ENCODE results near the gene TMPRSS13.

Gene TMPRSS13

DNA sequence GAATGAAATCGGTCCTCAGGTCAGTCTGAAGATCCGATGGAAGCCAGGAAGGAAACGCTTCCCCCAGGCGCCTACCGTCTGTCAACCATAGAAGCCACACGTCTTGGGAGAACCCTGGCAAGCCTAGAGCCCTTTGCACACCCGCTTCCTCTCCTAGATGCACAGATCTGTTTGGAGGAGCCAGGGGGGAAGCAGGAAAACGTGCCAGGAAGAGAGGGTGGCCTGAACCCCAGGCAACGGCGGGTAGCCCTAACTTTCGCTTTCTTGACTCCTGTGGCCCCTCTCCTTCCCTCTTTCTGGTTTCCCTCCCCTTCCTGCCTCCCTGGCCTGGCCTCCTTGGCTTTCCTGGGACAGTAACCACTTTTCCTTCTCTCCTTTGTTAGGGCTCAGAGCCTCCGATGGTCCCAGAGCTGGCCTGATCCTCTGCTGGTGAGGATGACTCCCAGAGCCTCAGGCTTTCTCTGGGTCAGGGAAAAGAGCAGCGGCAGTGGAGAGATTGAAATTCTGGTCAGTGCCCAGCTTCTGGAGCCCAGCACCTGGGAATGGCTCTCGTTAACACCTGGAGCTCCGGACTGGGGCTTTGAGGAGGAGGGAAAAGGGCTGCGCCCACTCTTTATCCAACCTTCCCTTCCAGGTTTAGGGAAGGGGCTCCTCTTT, 54.8 kb downstream of the TMPRSS13 start:
- H3K4me1 ChIP-seq (ENCODE audit: control insufficient read depth, insufficient read depth, low read length), result no peaks in the 10 kb centered on the region
- POLR2A ChIA-PET, result no interaction called here
- H3K4me3 ChIP-seq (ENCODE audit: low read depth, low read length), result no peak overlapping the region
- no peaks in the 10 kb centered on the region for H3K36me3 ChIP-seq (ENCODE audit: control insufficient read depth in 2 of 2, insufficient read depth in 1 of 2, low read length in 2 of 2)
- H3K27ac ChIP-seq (ENCODE audit: extremely low read depth, low read depth, low read length), result no peak overlapping the region
- peak; percentile 34; the same call in 1 of the 2 replicates for TF ChIP-seq PRDM1 (tag by site-specific recombination; IDR thresholded peaks at IDR 0.05)
- no peak for TF ChIP-seq ATF2 (tag by site-specific recombination; IDR thresholded peaks at IDR 0.05; ENCODE audit: low read depth)
- CTCF ChIA-PET, result no interaction called here
- no peaks in the 10 kb centered on the region for H3K9me3 ChIP-seq (ENCODE audit: control insufficient read depth, insufficient read depth, low read depth, low read length)

DNA sequence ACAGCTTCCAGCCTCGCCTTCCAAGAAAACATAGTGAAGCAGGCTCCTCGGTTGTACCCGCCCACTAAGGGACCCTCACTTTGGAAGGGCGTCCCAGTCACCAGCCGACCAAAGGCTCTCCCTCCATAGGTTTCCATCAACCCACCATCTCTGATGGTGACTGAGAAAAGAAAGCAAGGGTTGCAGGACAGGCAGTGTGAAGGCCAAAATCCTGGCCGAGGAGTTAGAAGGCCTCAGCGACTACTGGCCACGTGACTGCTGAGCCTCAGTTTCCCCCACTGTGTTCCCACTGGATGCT, 55.4 kb downstream of the TMPRSS13 start:
- CTCF ChIA-PET, result no interaction called here
- no peaks in the 10 kb centered on the region for H3K4me1 ChIP-seq (ENCODE audit: control insufficient read depth, insufficient read depth, low read length)
- H3K36me3 ChIP-seq (ENCODE audit: control insufficient read depth in 2 of 2, insufficient read depth in 1 of 2, low read length in 2 of 2), result no peaks in the 10 kb centered on the region
- H3K27ac ChIP-seq (ENCODE audit: extremely low read depth, low read depth, low read length), result no peak overlapping the region
- no peak for TF ChIP-seq ZNF701 (tag by site-specific recombination; IDR thresholded peaks at IDR 0.05)
- TF ChIP-seq ZNF555 (tag by site-specific recombination; conservative IDR thresholded peaks at IDR 0.05), result no peak
- TF ChIP-seq EGR2 (tag by site-specific recombination; IDR thresholded peaks at IDR 0.05; ENCODE audit: low read depth), result no peak
- TF ChIP-seq ZSCAN30 (tag by site-specific recombination; IDR thresholded peaks at IDR 0.05), result no peak
- TF ChIP-seq, protein P1, sequence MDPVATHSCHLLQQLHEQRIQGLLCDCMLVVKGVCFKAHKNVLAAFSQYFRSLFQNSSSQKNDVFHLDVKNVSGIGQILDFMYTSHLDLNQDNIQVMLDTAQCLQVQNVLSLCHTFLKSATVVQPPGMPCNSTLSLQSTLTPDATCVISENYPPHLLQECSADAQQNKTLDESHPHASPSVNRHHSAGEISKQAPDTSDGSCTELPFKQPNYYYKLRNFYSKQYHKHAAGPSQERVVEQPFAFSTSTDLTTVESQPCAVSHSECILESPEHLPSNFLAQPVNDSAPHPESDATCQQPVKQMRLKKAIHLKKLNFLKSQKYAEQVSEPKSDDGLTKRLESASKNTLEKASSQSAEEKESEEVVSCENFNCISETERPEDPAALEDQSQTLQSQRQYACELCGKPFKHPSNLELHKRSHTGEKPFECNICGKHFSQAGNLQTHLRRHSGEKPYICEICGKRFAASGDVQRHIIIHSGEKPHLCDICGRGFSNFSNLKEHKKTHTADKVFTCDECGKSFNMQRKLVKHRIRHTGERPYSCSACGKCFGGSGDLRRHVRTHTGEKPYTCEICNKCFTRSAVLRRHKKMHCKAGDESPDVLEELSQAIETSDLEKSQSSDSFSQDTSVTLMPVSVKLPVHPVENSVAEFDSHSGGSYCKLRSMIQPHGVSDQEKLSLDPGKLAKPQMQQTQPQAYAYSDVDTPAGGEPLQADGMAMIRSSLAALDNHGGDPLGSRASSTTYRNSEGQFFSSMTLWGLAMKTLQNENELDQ (tag by site-specific recombination; IDR thresholded peaks at IDR 0.05; ENCODE audit: low read depth), result no peak
- TF ChIP-seq ZNF146 (tag by site-specific recombination; IDR thresholded peaks at IDR 0.05), result no peak
- no peak for TF ChIP-seq ZNF18 (tag by site-specific recombination; IDR thresholded peaks at IDR 0.05)
- no peak for TF ChIP-seq ZSCAN16 (tag by site-specific recombination; IDR thresholded peaks at IDR 0.05)
- POLR2A ChIA-PET, result no interaction called here
- H3K4me3 ChIP-seq (ENCODE audit: low read depth, low read length), result no peak overlapping the region
- no peaks in the 10 kb centered on the region for H3K9me3 ChIP-seq (ENCODE audit: control insufficient read depth, insufficient read depth, low read depth, low read length)

DNA sequence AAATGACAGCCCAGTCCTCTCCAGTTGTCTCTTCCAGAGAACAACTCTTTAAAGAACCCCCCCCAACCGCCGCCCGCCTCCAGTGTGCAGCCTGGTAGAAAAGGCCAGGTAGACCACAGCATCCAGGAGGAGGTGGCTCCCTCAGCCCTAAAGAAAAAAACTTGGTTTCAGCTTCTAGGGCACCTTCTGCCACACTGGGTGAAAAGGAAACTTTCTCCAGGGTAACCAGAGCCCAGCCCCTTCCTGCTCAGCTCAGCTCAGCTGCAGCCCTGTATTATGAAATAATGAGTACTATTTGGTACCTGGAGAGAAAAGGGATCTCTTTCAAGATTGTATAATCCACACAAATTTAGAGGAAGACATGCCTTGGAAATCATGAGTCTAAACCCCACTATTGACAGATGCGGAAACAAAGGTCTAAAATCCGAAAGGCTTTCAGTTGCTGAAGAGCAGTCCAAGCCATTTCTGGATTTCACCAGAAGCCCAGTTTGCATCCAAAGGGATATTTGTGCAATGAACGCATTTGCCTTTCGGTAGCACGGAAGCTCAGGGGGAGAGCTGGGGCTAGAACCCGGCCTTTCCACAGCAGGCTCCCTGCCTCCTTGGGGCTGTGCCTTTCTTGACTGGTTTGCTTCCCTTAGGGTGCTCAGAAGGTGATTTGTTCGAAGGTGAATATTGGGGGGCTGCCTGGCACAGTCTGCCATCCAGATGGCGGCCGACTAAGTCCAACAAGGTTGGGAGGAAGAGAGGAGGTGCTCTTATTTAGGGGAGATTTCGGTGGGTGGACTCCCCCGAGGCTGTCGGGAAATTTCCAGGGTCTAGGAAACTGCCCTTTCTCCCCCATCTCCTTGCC, 56.0 kb downstream of the TMPRSS13 start:
- H3K36me3 ChIP-seq (ENCODE audit: control insufficient read depth in 2 of 2, insufficient read depth in 1 of 2, low read length in 2 of 2), result no peaks in the 10 kb centered on the region
- H3K4me3 ChIP-seq (ENCODE audit: low read depth, low read length), result no peak overlapping the region
- CTCF ChIA-PET, result interaction anchor here (0.6 to 2.8 kb wide), 2 partner anchors 53 to 74 kb away, joined by 3 to 10 read pairs; no protein-coding TSS in a partner anchor
- no peaks in the 10 kb centered on the region for H3K4me1 ChIP-seq (ENCODE audit: control insufficient read depth, insufficient read depth, low read length)
- no peak overlapping the region for H3K27ac ChIP-seq (ENCODE audit: extremely low read depth, low read depth, low read length)
- no peaks in the 10 kb centered on the region for H3K9me3 ChIP-seq (ENCODE audit: control insufficient read depth, insufficient read depth, low read depth, low read length)
- POLR2A ChIA-PET, result no interaction called here
- TF ChIP-seq ZNF174 (tag by site-specific recombination; IDR thresholded peaks at IDR 0.05) (no peak), ZNF600 (tag by site-specific recombination; IDR thresholded peaks at IDR 0.05) (no peak), KLF16 (tag by site-specific recombination; IDR thresholded peaks at IDR 0.05) (no peak), ZNF211 (tag by site-specific recombination; IDR thresholded peaks at IDR 0.05; ENCODE audit: low read depth) (no peak), BCL11A (tag by site-specific recombination; IDR thresholded peaks at IDR 0.05; ENCODE audit: low read depth) (no peak), ZNF404 (tag by site-specific recombination; IDR thresholded peaks at IDR 0.05) (no peak), ZFP37 (tag by site-specific recombination; IDR thresholded peaks at IDR 0.05) (no peak), ZNF473 (tag by site-specific recombination; IDR thresholded peaks at IDR 0.05) (no peak), ZNF510 (tag by site-specific recombination; IDR thresholded peaks at IDR 0.05; ENCODE audit: insufficient replicate concordance) (no peak), ZNF561 (tag by site-specific recombination; IDR thresholded peaks at IDR 0.05; ENCODE audit: borderline replicate concordance) (no peak), ZNF112 (tag by site-specific recombination; IDR thresholded peaks at IDR 0.05) (no peak)

Data from HEK293 (cell line).